K562 (cell line): ENCODE measurements around the gene LTBR.

ENCODE experiments used
- CHD1 ChIP-seq: fragments of 200-600 bp; sonication (generic); IDR thresholded peaks from one replicate; pipeline ENCODE4 v1.6.1; 2012; ENCODE audit warnings: mild to moderate bottlenecking, moderate library complexity, low read length, inconsistent platforms
- CHD4 ChIP-seq: fragments of 200-600 bp; sonication (generic); IDR thresholded peaks from 3 replicates; pipeline ENCODE4 v1.6.1; 2012; ENCODE audit warnings: low read depth, mild to moderate bottlenecking, mixed read lengths, low read length, inconsistent platforms; ENCODE audit not compliant: insufficient read depth, insufficient replicate concordance, poor library complexity, severe bottlenecking
- GABPA ChIP-seq: fragments of 200-800 bp; sonication (Bioruptor generic); conservative IDR thresholded peaks from 2 replicates; pipeline ENCODE4 v1.6.1; 2016; ENCODE audit warnings: low read depth, missing genetic modification characterization, missing compliant biosample characterization
- POLR2A ChIP-seq: fragments of 450-650 bp; conservative IDR thresholded peaks from 2 replicates; pipeline ENCODE4 v1.6.1; 2016
- RAD21 ChIP-seq, 2 experiments: fragments of 250-450 bp in 1 of 2; fragments of 450-650 bp in 1 of 2; sonication (Bioruptor Pico) in 1 of 2; formaldehyde crosslinking in 1 of 2; IDR thresholded peaks in 1 of 2; conservative IDR thresholded peaks in 1 of 2; 2 replicates each; pipeline versions ENCODE4 v1.4.0 to v1.8.0; 2020 to 2022; ENCODE audit warnings: mild to moderate bottlenecking in 2 of 2, moderate library complexity in 1 of 2
- TAF7 ChIP-seq: fragments of 450-650 bp; IDR thresholded peaks from 2 replicates; pipeline ENCODE4 v1.6.1; 2016; ENCODE audit warnings: missing genetic modification characterization, missing compliant biosample characterization

DNA sequence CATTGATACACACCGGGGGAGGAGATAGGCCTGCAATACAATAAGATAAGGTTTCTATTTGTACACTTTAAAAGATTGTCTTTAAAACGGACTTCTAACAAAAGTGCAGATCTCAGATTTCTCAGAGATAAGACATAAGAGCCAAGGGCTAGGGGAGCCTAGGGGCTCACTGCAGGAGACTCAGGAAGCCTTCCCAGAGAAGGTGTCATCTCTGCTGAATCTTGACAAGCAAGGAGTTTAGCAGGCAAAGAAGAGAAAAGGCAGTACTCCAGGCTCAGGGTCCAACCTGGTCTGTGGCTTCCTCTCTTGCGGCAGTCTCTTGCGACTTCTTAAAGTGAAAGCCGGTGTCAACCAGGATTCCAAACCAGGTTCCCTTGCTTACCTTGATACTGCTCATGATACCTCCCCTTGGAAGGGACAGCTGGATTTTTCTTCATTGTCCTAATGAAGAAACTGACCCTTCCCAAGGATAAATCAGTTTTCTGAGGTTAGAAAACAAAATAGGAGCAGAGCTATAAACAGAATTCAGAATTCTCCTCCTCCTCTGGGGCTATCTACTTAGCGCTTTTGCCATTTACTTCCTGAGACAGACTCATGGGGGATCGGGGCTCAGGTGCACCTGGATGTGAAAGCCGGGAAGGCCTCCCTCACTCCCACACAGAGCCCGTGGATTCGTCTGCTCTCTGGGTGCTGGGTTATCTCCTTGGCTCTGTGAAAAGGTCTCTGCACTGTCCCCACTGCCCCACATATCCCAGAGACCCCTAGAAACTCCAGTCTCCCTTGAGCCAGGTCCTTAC is 6.9 kb upstream of the LTBR start:
- TF ChIP-seq CHD1 (no peak), CHD4 (no peak), POLR2A (no peak), TAF7 (tag) (no peak), RAD21 (CRISPR knock-in tag; conservative IDR thresholded peaks at IDR 0.05 in 1 of 2, IDR thresholded peaks at IDR 0.05 in 1 of 2) (no peak), GABPA (tag) (no peak)
